GM12864 (cell line): ENCODE results near the gene SLC22A23.

Experiments used
- DNase-seq: peaks from one replicate; pipeline ENCODE4 v3.0.0-alpha.2; 2011; ENCODE audit warnings: low read depth
- H3K4me3 ChIP-seq: 2 replicates; pipeline ENCODE4 v1.5.1; 2011; ENCODE audit warnings: mild to moderate bottlenecking, low read depth, low read length, control low read depth
- TF ChIP-seq, protein P1 (sequence below): IDR thresholded peaks from 2 replicates; pipeline ENCODE4 v1.5.1; 2011; ENCODE audit warnings: low read depth, mild to moderate bottlenecking, moderate library complexity, low read length, control low read depth, inconsistent platforms; ENCODE audit errors: missing control alignments

SLC22A23 gene

DNA sequence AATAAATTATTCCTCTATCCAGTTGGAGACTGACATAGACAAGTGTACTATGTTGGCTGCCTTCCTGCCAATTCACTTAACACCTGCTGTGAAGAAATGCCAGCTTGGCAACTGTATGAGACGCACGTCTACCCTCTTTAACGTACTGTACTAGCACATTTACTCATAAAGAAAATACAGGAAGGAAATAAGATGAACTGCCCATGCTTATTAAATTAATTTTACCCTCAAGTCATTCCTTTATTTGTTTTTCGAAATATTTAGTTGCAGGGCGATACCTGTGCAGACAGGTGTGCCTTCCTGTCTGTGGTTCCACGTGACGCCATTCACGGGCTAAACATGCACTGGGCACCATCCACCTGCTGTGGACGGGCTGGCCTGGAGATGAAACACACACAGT is 146.1 kb downstream of the SLC22A23 start:
- TF ChIP-seq, protein P1, sequence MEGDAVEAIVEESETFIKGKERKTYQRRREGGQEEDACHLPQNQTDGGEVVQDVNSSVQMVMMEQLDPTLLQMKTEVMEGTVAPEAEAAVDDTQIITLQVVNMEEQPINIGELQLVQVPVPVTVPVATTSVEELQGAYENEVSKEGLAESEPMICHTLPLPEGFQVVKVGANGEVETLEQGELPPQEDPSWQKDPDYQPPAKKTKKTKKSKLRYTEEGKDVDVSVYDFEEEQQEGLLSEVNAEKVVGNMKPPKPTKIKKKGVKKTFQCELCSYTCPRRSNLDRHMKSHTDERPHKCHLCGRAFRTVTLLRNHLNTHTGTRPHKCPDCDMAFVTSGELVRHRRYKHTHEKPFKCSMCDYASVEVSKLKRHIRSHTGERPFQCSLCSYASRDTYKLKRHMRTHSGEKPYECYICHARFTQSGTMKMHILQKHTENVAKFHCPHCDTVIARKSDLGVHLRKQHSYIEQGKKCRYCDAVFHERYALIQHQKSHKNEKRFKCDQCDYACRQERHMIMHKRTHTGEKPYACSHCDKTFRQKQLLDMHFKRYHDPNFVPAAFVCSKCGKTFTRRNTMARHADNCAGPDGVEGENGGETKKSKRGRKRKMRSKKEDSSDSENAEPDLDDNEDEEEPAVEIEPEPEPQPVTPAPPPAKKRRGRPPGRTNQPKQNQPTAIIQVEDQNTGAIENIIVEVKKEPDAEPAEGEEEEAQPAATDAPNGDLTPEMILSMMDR: no peak
- no peak overlapping the region for H3K4me3 ChIP-seq
- no peak for DNase-seq

- DNase-seq: no peak
Measured at GRCh38 chr6:3310051-3310448, 146.8 kb downstream of the SLC22A23 start.

DNA sequence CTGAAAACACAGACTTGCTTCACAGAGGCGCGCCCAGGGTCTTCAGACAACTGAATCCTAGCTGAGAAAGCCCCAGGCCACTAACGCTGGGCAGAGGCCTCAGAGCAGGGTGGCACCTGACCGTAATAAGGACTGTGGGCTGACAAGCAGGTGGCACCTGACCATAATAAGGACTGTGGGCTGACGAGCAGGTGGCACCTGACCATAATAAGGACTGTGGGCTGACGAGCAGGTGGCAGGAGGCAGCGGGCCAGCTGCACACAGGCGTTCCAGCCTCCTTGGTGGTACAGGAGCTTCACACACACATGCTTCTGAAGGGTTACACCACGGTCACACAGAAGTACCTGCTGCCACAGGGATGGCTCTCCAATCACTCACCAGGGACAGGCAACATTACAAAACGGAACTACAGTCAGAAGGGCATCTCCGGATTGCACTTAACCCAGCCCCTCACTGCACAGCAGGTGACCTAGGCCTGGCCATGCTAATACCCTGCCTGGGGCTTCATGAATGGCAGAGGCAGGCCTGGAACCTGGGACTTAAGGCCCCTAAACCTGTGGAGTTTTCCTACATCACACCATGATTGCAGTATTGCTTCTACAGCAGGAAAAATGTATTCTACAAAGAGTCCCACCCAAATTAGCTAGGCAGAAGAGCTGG is 147.3 kb downstream of the SLC22A23 start:
- TF ChIP-seq, protein P1: no peak
- no peak overlapping the region for H3K4me3 ChIP-seq
- no peak for DNase-seq

More at GRCh38 chr6:3310051-3310448, 146.8 kb downstream of the SLC22A23 start:
- H3K4me3 ChIP-seq: no peak overlapping the region
- TF ChIP-seq, protein P1: no peak

DNA sequence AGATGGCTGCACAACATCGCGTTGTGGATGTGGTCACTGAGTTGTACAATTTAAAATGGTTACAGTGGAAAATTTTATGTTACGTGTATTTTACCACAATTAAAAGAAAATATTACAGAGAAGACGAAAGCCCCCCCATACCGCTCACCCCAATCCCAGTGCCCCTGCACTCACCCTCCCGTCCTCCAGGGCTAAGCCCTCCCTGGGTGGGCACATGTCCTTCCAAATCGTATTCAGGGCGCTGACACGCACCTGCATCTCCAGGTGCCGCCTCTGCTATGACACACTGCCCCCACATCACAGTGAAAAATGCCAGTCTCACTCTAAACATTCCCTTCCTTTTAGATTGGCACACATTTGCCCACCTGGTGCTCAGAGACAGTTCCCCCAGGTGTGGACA is 148.7 kb downstream of the SLC22A23 start:
- no peak overlapping the region for H3K4me3 ChIP-seq
- TF ChIP-seq, protein P1: no peak
- no peak for DNase-seq

GRCh38 chr6:3307436-3307835 is 149.4 kb downstream of the SLC22A23 start:
- DNase-seq: no peak
- TF ChIP-seq, protein P1: no peak
- H3K4me3 ChIP-seq: no peak overlapping the region

GRCh38 chr6:3306848-3307247 is 150.0 kb downstream of the SLC22A23 start:
- DNase-seq: no peak
- H3K4me3 ChIP-seq: no peak overlapping the region
- TF ChIP-seq, protein P1: no peak

GRCh38 chr6:3305831-3306230 is 151.0 kb downstream of the SLC22A23 start:
- TF ChIP-seq, protein P1: no peak
- DNase-seq: no peak
- no peak overlapping the region for H3K4me3 ChIP-seq
